ENCODE data around the gene PTPRK.

Gene PTPRK

GRCh38 chr6:128389820-128390534, 130.4 kb downstream of the PTPRK start:
- DNase-seq (ENCODE audit: low spot score) = no peak

GRCh38 chr6:128388380-128388779, 132.0 kb downstream of the PTPRK start:
- no peak for DNase-seq (ENCODE audit: low spot score)

- DNase-seq (ENCODE audit: low spot score) = no peak
These were observed 139.5 kb downstream of the PTPRK start for GRCh38 chr6:128380891-128381290.

GRCh38 chr6:128379577-128379976, 140.8 kb downstream of the PTPRK start:
- no peak for DNase-seq (ENCODE audit: low spot score)

- DNase-seq (ENCODE audit: low spot score) = no peak
These were observed 143.4 kb downstream of the PTPRK start for GRCh38 chr6:128376952-128377503.

GRCh38 chr6:128371136-128371535, 149.3 kb downstream of the PTPRK start:
- no peak for DNase-seq (ENCODE audit: low spot score)

GRCh38 chr6:128370072-128370471, 150.3 kb downstream of the PTPRK start:
- DNase-seq (ENCODE audit: low spot score) = peak; percentile 15

- peak; percentile 7 for DNase-seq (ENCODE audit: low spot score)
These were observed 152.0 kb downstream of the PTPRK start for GRCh38 chr6:128368213-128368944.

- no peak for DNase-seq (ENCODE audit: low spot score)
These were observed 153.0 kb downstream of the PTPRK start for GRCh38 chr6:128367437-128367836.

GRCh38 chr6:128365520-128366160, 154.8 kb downstream of the PTPRK start:
- DNase-seq (ENCODE audit: low spot score) = no peak

GRCh38 chr6:128364766-128365519, 155.5 kb downstream of the PTPRK start:
- no peak for DNase-seq (ENCODE audit: low spot score)

GRCh38 chr6:128363020-128363813, 157.2 kb downstream of the PTPRK start:
- no peak for DNase-seq (ENCODE audit: low spot score)

- no peak for DNase-seq (ENCODE audit: low spot score)
These were observed 159.0 kb downstream of the PTPRK start for GRCh38 chr6:128361378-128361777.

- DNase-seq (ENCODE audit: low spot score) = no peak
These were observed 162.1 kb downstream of the PTPRK start for GRCh38 chr6:128358244-128358776.

- DNase-seq (ENCODE audit: low spot score) = no peak
These were observed 162.8 kb downstream of the PTPRK start for GRCh38 chr6:128357392-128358130.

GRCh38 chr6:128352366-128352765, 168.0 kb downstream of the PTPRK start:
- DNase-seq (ENCODE audit: low spot score) = no peak

GRCh38 chr6:128351255-128351514, 169.2 kb downstream of the PTPRK start:
- DNase-seq (ENCODE audit: low spot score) = no peak

GRCh38 chr6:128350416-128351254, 169.8 kb downstream of the PTPRK start:
- no peak for DNase-seq (ENCODE audit: low spot score)

GRCh38 chr6:128347123-128347522, 173.3 kb downstream of the PTPRK start:
- no peak for DNase-seq (ENCODE audit: low spot score)

- DNase-seq (ENCODE audit: low spot score) = no peak
These were observed 173.8 kb downstream of the PTPRK start for GRCh38 chr6:128346569-128346968.

Measured in COLO829 (cell line).